Measurements from ENCODE around the gene FBXL7. TPM values are rescaled to one million over a fixed set of nuclear protein-coding genes. Genes with fewer than 3 reads are reported as not detected.

Gene FBXL7
- total and polyA plus RNA-seq, 2 donors (not counting 1 experiment from before 2014, with no cell fraction given), result not detected

DNA sequence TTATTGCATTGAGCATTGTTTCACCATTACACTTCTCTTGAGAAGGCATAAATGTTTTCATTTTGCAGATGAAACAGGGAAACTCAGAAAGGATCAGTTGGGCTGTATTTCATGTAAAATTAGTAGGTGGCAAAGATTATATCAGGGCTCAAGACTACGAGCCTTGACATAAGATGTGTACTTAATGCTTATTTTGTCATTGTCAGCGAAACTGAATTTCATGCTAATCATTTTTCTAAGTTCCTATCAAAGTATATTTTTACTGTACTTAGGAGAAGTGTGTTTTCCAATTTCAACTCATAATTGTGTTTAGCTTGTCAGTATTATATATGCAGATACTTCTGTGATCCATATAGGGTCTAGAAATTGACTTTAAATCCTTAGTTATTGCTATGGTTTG, 123.8 kb downstream of the FBXL7 start:
- Mint-ChIP-seq H3K27ac (no peak overlapping the region), H3K27me3 (no peaks in the 10 kb centered on the region), H3K4me1 (no peaks in the 10 kb centered on the region), H3K9me3 (ENCODE audit: insufficient read depth) (peaks cover 6% of the 10 kb centered on the region), H3K4me3 (no peak overlapping the region)
- H3K4me2 ChIP-seq (replicated peaks; ENCODE audit: low read depth, low read length, poor library complexity, severe bottlenecking), result no peak overlapping the region
- H3K27ac ChIP-seq (ENCODE audit: low read length in 2 of 2), result no peak overlapping the region
- no peak overlapping the region for H3K4me3 ChIP-seq (ENCODE audit: control extremely low read depth in 1 of 5, extremely low read depth in 1 of 5, insufficient read depth in 1 of 5, low read depth in 2 of 5, low read length in 4 of 5)
- CTCF ChIA-PET, result no interaction called here
- H3K36me3 ChIP-seq (replicated peaks in 1 of 2; ENCODE audit: control extremely low read depth in 1 of 2, control insufficient read depth in 1 of 2, extremely low read depth in 1 of 2, insufficient read depth in 2 of 2, low read length in 1 of 2), result no peaks in the 10 kb centered on the region
- no peaks in the 10 kb centered on the region for H3K27me3 ChIP-seq (replicated peaks in 1 of 4; ENCODE audit: control extremely low read depth in 1 of 4, control insufficient read depth in 3 of 4, insufficient read depth in 4 of 4, low read length in 3 of 4)
- H3K79me2 ChIP-seq (ENCODE audit: control insufficient read depth, insufficient read depth, low read length), result no peaks in the 10 kb centered on the region
- H4K20me1 ChIP-seq (ENCODE audit: control insufficient read depth, insufficient read depth, low read length, poor library complexity, severe bottlenecking), result no peaks in the 10 kb centered on the region
- peaks cover 0 to 8% (median 0%) of the 10 kb centered on the region in 3 donors for H3K9me3 ChIP-seq (ENCODE audit: control extremely low read depth in 1 of 3, control insufficient read depth in 2 of 3, insufficient read depth in 1 of 3, low read length in 2 of 3)
- no peak overlapping the region for H3K9ac ChIP-seq (ENCODE audit: low read length)
- WGBS (ENCODE audit: insufficient coverage), result 80% methylated on average over 1 of the region's 2 CpGs
- ATAC-seq (ENCODE audit: low read depth) (no peak), DNase-seq (no peak)
- H2AFZ ChIP-seq (ENCODE audit: insufficient read depth, low read depth, low read length, poor library complexity, severe bottlenecking), result no peak overlapping the region
- TF ChIP-seq, protein P1, sequence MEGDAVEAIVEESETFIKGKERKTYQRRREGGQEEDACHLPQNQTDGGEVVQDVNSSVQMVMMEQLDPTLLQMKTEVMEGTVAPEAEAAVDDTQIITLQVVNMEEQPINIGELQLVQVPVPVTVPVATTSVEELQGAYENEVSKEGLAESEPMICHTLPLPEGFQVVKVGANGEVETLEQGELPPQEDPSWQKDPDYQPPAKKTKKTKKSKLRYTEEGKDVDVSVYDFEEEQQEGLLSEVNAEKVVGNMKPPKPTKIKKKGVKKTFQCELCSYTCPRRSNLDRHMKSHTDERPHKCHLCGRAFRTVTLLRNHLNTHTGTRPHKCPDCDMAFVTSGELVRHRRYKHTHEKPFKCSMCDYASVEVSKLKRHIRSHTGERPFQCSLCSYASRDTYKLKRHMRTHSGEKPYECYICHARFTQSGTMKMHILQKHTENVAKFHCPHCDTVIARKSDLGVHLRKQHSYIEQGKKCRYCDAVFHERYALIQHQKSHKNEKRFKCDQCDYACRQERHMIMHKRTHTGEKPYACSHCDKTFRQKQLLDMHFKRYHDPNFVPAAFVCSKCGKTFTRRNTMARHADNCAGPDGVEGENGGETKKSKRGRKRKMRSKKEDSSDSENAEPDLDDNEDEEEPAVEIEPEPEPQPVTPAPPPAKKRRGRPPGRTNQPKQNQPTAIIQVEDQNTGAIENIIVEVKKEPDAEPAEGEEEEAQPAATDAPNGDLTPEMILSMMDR (IDR thresholded peaks at IDR 0.05), result no peak
- TF ChIP-seq EZH2 (IDR thresholded peaks at IDR 0.05; ENCODE audit: borderline replicate concordance, insufficient read depth, low read depth, low read length, poor library complexity, severe bottlenecking), result no peak
- H3K4me1 ChIP-seq (ENCODE audit: control insufficient read depth in 2 of 2, insufficient read depth in 2 of 2, low read length in 2 of 2), result no peaks in the 10 kb centered on the region
- intact Hi-C loops (cut with micrococcal nuclease), result no loop called here
- POLR2A ChIA-PET, result no interaction called here

DNA sequence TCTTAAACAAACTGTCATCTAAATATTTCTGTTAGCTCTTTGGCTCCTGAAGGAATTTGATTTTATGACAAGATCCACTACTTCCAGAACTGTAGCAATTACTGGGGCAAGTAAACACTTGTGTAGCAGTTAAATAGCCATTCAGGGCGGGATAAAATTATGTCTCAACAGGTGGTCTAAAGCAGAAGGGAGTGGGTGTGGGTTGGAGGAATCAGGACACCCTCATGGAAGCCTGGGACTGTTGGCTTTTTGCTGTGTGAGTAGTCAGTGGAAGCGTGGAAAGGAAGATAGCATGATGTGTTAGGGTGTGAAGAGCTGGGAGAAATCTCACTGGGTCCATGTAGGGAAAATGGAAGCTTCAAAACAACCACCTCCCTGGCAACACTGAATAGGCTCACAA, 127.1 kb downstream of the FBXL7 start:
- no peaks in the 10 kb centered on the region for H3K36me3 ChIP-seq (replicated peaks in 1 of 2; ENCODE audit: control extremely low read depth in 1 of 2, control insufficient read depth in 1 of 2, extremely low read depth in 1 of 2, insufficient read depth in 2 of 2, low read length in 1 of 2)
- no peak overlapping the region for H3K27ac ChIP-seq (ENCODE audit: low read length in 2 of 2)
- H3K79me2 ChIP-seq (ENCODE audit: control insufficient read depth, insufficient read depth, low read length), result no peaks in the 10 kb centered on the region
- H3K27me3 Mint-ChIP-seq, result no peaks in the 10 kb centered on the region
- no peak overlapping the region for H3K4me3 ChIP-seq (ENCODE audit: control extremely low read depth in 1 of 5, extremely low read depth in 1 of 5, insufficient read depth in 1 of 5, low read depth in 2 of 5, low read length in 4 of 5)
- TF ChIP-seq, protein P1 (IDR thresholded peaks at IDR 0.05), result no peak
- TF ChIP-seq EZH2 (IDR thresholded peaks at IDR 0.05; ENCODE audit: borderline replicate concordance, insufficient read depth, low read depth, low read length, poor library complexity, severe bottlenecking), result no peak
- H3K4me2 ChIP-seq (replicated peaks; ENCODE audit: low read depth, low read length, poor library complexity, severe bottlenecking), result no peak overlapping the region
- H3K27me3 ChIP-seq (replicated peaks in 1 of 4; ENCODE audit: control extremely low read depth in 1 of 4, control insufficient read depth in 3 of 4, insufficient read depth in 4 of 4, low read length in 3 of 4), result no peaks in the 10 kb centered on the region
- ATAC-seq (ENCODE audit: low read depth) (no peak), DNase-seq (no peak)
- H3K4me1 ChIP-seq (ENCODE audit: control insufficient read depth in 2 of 2, insufficient read depth in 2 of 2, low read length in 2 of 2), result no peaks in the 10 kb centered on the region
- ChIA-PET POLR2A (no interaction called here), CTCF (no interaction called here)
- H2AFZ ChIP-seq (ENCODE audit: insufficient read depth, low read depth, low read length, poor library complexity, severe bottlenecking), result no peak overlapping the region
- H3K9me3 ChIP-seq (ENCODE audit: control extremely low read depth in 1 of 3, control insufficient read depth in 2 of 3, insufficient read depth in 1 of 3, low read length in 2 of 3), result peaks cover 0 to 3% (median 0%) of the 10 kb centered on the region in 3 donors
- no peak overlapping the region for H3K4me3 Mint-ChIP-seq
- 49% methylated on average over 2 of the region's 2 CpGs for WGBS (ENCODE audit: insufficient coverage)
- no peaks in the 10 kb centered on the region for H4K20me1 ChIP-seq (ENCODE audit: control insufficient read depth, insufficient read depth, low read length, poor library complexity, severe bottlenecking)
- H3K27ac Mint-ChIP-seq, result no peak overlapping the region
- H3K9me3 Mint-ChIP-seq (ENCODE audit: insufficient read depth), result no peaks in the 10 kb centered on the region
- no peak overlapping the region for H3K9ac ChIP-seq (ENCODE audit: low read length)
- intact Hi-C loops (cut with micrococcal nuclease), result no loop called here
- H3K4me1 Mint-ChIP-seq, result no peaks in the 10 kb centered on the region

All from B cell (primary cell).